H4 (cell line): ENCODE measurements around the gene CHML. TPM values are rescaled to one million over a fixed set of nuclear protein-coding genes. Genes with fewer than 3 reads are reported as not detected.

ENCODE experiments used
- total RNA-seq: library from RNA; depleted of rRNA; stranded (reverse); fragments of >200 nt; shearing (Covaris generic); gene quantifications from 2 replicates; pipeline ENCODE4 v1.2.3, GENCODE V29; 2014; rRNA removed

Gene CHML
- total RNA-seq, 1 experiment from 2014 or later: 8.6 TPM

Other genes starting within 250 kb of the CHML start
- gene FH, start 120.6 kb downstream of the CHML start, total RNA-seq: 145 and 163 TPM in 2 replicates
- gene KMO, start 108.0 kb downstream of the CHML start, total RNA-seq: 0.12 and 2.6 TPM in 2 replicates
- 59.6 and 64.0 TPM in 2 replicates for gene OPN3, start within 50 bp of the CHML start, total RNA-seq
- gene WDR64, start 11.9 kb upstream of the CHML start, total RNA-seq: not detected in 2 replicates
- gene EXO1, start 207.8 kb upstream of the CHML start, total RNA-seq: 32.4 and 49.1 TPM in 2 replicates